ENCODE results near the gene KIAA0586.

The KIAA0586 gene

GRCh38 chr14:58398495-58398894 lies 29.0 kb upstream of the KIAA0586 start:
- DNase-seq (ENCODE audit: low read depth), result no peak
- TF ChIP-seq MYC (IDR thresholded peaks at IDR 0.05; ENCODE audit: low read depth, low read length) (no peak), POLR2A (IDR thresholded peaks at IDR 0.05; ENCODE audit: extremely low read depth, insufficient read length) (no peak), MAX (IDR thresholded peaks at IDR 0.05; ENCODE audit: low read depth, low read length) (no peak), CTCF (IDR thresholded peaks at IDR 0.05; ENCODE audit: low read depth, low read length) (no peak)
- no peak overlapping the region for H3K4me3 ChIP-seq (ENCODE audit: low read depth, low read length)

GRCh38 chr14:58398895-58399294 lies 28.6 kb upstream of the KIAA0586 start:
- H3K4me3 ChIP-seq (ENCODE audit: low read depth, low read length), result no peak overlapping the region
- TF ChIP-seq POLR2A (IDR thresholded peaks at IDR 0.05; ENCODE audit: extremely low read depth, insufficient read length) (no peak), MYC (IDR thresholded peaks at IDR 0.05; ENCODE audit: low read depth, low read length) (no peak), CTCF (IDR thresholded peaks at IDR 0.05; ENCODE audit: low read depth, low read length) (no peak), MAX (IDR thresholded peaks at IDR 0.05; ENCODE audit: low read depth, low read length) (no peak)
- no peak for DNase-seq (ENCODE audit: low read depth)

GRCh38 chr14:58401587-58401986 lies 25.9 kb upstream of the KIAA0586 start:
- peak; percentile 8 for DNase-seq (ENCODE audit: low read depth)
- no peak for TF ChIP-seq MAX (IDR thresholded peaks at IDR 0.05; ENCODE audit: low read depth, low read length)
- TF ChIP-seq POLR2A (IDR thresholded peaks at IDR 0.05; ENCODE audit: extremely low read depth, insufficient read length), result no peak
- no peak for TF ChIP-seq MYC (IDR thresholded peaks at IDR 0.05; ENCODE audit: low read depth, low read length)
- no peak for TF ChIP-seq CTCF (IDR thresholded peaks at IDR 0.05; ENCODE audit: low read depth, low read length)
- H3K4me3 ChIP-seq (ENCODE audit: low read depth, low read length), result no peak overlapping the region

GRCh38 chr14:58408681-58409215 lies 18.8 kb upstream of the KIAA0586 start:
- no peak for DNase-seq (ENCODE audit: low read depth)
- TF ChIP-seq CTCF (IDR thresholded peaks at IDR 0.05; ENCODE audit: low read depth, low read length) (no peak), MYC (IDR thresholded peaks at IDR 0.05; ENCODE audit: low read depth, low read length) (no peak), POLR2A (IDR thresholded peaks at IDR 0.05; ENCODE audit: extremely low read depth, insufficient read length) (no peak), MAX (IDR thresholded peaks at IDR 0.05; ENCODE audit: low read depth, low read length) (no peak)
- no peak overlapping the region for H3K4me3 ChIP-seq (ENCODE audit: low read depth, low read length)

- TF ChIP-seq POLR2A (IDR thresholded peaks at IDR 0.05; ENCODE audit: extremely low read depth, insufficient read length), result no peak
- TF ChIP-seq MAX (IDR thresholded peaks at IDR 0.05; ENCODE audit: low read depth, low read length), result no peak
- TF ChIP-seq CTCF (IDR thresholded peaks at IDR 0.05; ENCODE audit: low read depth, low read length), result no peak
- no peak for TF ChIP-seq MYC (IDR thresholded peaks at IDR 0.05; ENCODE audit: low read depth, low read length)
- no peak overlapping the region for H3K4me3 ChIP-seq (ENCODE audit: low read depth, low read length)
- DNase-seq (ENCODE audit: low read depth), result no peak
Measured at GRCh38 chr14:58414845-58415244, 12.7 kb upstream of the KIAA0586 start.

All from NB4 (cell line).